ENCODE measurements around the gene CELA3A.
"Not testable (repeated sequence)": the region's sequence is repeated elsewhere in the genome, so short reads cannot be mapped to it uniquely, and the experiment has no call there.

Gene CELA3A, protein sequence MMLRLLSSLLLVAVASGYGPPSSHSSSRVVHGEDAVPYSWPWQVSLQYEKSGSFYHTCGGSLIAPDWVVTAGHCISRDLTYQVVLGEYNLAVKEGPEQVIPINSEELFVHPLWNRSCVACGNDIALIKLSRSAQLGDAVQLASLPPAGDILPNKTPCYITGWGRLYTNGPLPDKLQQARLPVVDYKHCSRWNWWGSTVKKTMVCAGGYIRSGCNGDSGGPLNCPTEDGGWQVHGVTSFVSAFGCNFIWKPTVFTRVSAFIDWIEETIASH

DNA sequence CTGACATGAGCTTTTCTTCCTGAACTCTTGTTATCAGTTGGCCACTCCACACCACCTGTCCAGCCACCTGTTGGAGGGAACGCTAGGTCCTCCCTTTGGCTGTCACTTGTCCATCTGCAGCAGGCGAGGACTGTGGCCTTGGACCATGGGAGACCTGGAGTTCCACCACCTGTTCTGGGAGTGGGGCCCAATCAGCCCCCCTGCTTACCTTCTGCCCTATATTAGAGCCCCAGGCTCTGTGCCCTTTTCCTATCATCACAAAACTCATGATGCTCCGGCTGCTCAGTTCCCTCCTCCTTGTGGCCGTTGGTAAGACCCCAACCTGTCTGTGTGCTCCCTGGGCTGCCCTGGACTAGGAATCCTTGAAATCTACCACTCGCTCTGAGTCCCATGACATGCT, at the start of gene CELA3A:
Gene CELA3A, plus strand, starts transcription at position 249 of the 400 bp plus-strand sequence. Its CDS starts 18 bp downstream, at position 267.
- Histone ChIP-seq H3K27ac (no peak within 1 kb of the TSS), H3K4me3 (no peak within 1 kb of the TSS)

DNA sequence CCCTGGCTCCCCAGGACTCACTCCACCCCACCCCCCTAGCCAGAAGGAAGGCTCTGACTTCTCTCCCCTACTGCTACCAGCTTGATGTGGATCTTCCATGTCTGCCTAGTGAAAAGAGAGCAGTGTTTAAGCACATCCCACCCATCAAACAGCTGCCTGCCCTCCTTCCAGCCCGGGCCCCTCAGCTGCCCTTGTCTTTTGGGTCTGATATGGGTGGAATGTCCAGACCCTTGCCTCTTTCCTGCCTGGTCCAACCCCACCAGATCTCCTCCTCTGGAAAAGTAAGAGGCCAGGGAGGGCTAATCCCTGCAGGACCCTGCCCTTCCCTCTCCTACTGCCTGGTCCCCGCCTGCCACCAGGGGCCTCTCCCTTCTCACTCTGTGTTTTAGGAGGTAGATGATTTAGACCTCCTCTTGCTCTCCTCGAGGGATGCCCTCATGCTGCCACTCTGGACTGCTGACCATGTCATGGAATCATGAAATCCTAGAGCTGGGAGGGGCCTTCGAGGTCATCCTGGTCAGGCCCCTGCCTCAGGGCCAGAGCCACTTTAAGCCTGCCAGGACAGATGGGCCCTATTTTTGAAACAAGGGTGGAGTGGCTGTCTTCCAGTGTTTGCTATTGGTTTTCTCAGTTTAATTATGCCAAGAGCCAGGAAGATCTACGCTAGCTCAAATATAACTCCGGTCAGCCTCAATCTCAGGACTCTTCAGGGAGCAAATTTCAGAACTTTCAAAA, 48.5 kb upstream of the CELA3A start:
- no peak overlapping the region for H3K4me3 ChIP-seq
- H3K27ac ChIP-seq = peak overlapping the region in 1 of 21 experiments; percentile 14

DNA sequence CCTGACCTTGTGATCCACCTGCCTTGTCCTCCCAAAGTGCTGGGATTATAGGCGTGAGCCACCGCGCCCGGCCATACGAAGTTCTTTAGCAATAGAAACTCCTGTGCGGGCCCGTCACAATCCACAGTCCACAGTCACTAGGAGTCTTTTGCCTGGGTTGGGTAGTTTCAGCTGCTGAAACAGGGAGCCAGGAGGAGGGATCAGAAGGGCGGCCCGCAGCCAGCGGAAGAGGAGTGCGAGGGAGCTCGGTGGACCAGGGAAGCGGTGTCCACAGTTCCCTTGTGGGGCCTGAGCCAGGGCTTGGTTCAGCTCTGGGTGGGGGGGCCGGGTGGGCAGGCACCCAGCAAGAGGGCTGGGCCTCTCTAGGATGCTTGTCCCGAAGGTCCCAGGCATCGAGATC, 46.4 kb upstream of the CELA3A start:
- Histone ChIP-seq H3K27ac (peak overlapping the region in 13 of 21 experiments; percentile 34 to 82 (median 70)), H3K4me3 (no peak overlapping the region)

DNA sequence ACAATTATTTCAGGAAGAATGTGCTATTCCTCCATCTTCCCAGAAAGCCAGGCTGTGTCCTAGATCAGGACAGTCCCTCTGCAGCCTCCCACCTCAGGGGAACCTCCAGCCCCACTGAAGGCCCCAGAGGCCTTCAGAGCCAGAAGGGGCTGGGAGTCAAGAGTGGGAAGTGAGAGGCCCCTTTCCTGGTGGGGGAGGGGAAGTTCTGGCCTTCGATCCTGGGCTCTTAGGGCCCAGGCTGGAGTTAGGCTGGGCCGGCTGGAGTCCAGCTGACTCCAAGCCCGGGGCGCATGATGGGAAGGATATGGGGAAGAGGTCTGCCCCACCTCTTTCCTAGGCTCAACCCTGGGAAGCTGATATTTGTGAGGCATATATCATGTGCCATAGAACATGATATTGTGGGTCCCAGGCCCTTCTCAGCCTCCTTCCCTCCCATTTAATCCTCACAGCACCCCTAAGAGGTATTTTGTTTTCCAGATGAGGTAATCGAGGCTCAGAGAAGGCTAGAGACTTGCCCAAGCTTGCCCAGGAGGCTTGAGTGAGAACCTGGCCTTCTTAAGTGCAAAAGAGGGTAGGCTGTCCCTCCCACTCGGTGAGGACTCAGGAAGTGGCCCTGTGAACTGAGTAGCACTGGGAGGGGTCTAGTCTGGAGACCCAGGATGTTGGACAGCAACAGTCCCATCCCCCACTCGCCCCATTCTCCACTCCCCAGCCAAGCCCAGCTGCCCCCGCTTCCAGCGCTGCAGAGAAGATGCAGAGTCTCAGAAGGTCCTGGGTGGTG, 45.8 kb upstream of the CELA3A start:
- no peak overlapping the region for H3K4me3 ChIP-seq
- H3K27ac ChIP-seq = peak overlapping the region in 16 of 21 experiments; percentile 14 to 82 (median 67)

DNA sequence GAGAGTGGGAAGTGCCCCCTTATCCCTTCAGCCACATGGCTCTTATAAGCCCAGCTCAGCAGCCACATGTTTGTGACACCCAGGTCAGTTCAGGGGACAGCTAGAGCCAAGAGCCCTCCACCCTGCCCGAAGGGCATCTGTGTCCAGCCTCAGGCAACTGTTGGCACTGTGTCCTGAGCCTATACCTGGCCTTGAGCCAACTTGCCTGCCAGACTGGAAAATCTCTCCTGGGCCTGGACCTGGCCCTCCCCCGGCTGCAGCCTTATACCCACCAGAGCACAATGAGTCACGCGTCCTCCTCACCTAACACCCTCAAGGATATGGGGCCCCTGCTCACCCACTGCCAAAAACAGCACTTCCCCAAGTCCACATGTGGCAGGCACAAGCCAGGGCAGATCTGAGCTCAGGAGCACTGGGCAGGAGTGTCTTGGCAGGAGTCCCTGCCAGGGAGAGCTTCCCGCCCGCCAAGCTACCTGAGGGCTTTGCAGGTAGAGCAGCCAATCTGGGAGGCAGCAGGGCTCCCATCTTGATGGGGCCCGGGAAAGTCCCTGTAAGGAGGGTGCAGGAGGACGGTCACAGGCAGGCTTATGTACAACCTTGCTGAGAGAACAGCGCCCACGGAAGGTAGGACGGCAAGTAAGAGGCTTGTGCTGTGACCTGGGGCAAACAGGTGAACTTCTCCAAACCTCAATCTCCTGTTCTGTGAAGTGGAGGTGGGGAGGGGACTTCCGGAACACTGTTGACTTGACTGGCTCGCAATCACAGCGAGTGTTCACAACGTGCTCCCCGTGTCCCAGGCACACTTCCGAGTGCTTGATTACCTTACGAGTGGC, 44.5 kb upstream of the CELA3A start:
- Histone ChIP-seq H3K4me3 (no peak overlapping the region), H3K27ac (peak overlapping the region in 17 of 21 experiments; percentile 6 to 82 (median 65))

DNA sequence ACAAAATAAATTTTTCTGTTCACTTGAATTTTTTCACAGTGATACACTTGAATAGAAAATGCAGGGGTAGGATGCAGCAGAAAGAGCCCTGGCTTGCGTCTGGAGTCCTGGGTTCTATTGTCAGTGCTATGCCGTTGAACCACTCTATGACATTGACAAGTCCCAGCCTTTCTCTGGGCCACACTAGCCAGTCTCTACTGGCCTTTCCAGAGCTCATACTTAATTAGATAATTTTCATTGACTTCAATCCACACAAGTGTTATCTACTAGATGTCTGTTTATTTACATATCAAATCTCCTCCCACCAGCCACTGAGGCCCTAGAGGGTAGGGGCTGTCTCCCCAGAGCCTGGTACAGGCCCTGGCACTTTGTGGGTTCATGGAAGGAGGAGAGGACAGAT, 40.1 kb upstream of the CELA3A start:
- H3K27ac ChIP-seq = peak overlapping the region in 2 of 21 experiments; percentile 30 to 32
- no peak overlapping the region for H3K4me3 ChIP-seq

DNA sequence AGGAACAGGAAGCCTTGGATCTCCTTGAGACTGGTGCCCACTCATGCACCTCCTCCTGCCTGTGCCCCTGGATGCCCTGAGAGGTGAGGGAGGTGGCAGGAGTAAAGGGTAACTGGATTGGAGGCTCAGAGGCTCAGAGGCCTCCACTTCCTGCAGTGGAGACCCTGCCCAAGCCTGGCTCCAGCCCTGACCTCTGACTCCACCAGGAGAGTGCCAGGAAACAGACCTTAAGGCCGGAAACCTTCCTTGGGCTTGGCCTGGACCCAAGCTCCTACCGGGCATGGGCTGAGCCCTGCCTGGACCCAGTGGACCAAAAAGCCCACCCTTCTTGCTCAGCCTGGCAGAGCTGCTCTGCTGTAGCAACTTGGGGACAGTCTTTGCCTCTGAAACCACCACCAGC, 39.7 kb upstream of the CELA3A start:
- no peak overlapping the region for H3K4me3 ChIP-seq
- H3K27ac ChIP-seq = peak overlapping the region in 2 of 21 experiments; percentile 30 to 32

DNA sequence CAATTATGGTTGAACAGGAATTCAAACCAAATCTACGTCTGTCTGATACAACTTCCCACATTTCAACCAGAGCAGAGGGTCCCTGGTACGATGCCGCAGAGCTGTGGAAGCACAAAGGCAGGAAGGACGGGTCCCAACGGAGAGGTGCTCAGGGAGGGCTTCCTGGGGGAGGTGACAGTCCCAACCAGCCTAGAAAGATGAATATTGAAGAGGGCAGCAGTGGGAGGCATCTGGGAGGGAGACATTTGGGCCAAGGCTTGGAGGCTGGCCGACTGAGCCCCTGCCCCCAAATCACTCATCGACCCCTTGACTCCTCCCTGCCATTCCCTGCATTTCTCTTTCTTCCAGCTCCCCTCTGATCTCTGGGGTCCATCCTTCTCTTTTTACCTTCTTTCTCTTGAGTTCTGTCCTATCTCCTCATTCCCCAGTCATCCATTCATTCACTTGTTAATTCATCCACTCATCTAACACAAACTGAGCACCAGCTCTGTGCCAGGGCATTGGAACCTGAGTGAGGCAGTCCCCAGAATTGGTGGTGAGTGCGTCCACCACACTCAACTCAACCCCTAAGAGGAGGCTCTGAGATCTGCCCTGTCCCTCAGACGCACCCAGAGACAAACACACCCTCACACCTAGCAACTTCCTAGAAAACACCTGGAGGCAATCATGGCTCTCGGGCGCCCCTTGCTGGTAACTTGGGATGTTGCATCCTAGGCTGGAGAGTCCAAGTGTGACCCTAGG, 37.8 kb upstream of the CELA3A start:
- Histone ChIP-seq H3K27ac (no peak overlapping the region), H3K4me3 (no peak overlapping the region)

DNA sequence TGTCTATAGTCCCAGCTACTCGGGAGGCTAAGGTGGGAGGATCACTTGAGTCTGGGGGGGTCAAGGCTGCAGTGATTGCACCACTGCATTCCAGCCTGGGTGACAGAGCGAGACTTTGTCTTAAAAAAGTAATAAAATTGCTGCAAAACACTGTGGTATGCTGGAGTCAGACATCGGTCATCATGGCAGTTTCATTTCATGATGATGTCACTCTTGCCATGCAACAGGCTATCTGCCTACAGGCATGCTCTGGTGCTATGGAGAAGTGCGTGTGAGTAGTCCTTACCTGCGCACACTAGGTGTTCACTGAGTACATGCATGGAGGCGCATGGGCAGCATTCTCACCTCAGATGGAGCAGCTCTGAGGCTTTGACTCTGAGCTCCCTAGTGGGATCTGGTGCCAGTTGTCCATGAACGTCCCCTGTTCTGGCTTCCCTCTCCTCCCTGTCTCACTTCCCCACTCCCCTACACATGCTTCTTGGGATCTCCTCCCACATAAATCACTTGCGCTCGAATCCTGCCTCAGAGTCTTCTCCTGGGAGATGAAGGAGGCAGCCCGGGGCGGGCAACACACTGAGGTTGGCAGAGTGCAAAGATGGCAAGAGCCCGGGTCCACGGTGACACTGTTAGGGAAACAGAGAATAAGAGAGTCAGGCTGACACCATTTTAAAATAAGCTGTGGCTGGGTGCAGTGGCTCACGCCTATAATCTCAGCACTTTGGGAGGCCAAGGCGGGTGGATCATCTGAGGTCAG, 35.0 kb upstream of the CELA3A start:
- H3K27ac ChIP-seq = no peak overlapping the region
- H3K4me3 ChIP-seq = no peak overlapping the region

DNA sequence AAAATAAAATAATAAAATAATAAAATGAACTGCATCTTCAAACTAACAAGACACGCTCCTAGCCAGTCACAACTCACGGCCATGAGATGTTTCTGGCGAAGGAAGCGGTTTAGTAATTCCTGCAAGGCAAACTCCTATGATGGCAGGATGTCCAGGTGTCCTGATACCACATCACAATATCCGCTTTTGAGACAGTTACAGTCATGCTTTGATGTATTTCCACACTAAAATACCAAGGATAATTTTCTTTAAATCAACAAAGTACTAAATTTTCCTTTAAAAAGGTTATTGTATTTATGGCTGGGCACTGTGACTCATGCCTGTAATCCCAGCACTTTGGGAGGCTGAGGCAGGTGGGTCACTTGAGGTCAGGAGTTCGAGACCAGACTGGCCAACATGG, 34.2 kb upstream of the CELA3A start:
- H3K4me3 ChIP-seq, H3K27ac ChIP-seq: not testable (repeated sequence)

DNA sequence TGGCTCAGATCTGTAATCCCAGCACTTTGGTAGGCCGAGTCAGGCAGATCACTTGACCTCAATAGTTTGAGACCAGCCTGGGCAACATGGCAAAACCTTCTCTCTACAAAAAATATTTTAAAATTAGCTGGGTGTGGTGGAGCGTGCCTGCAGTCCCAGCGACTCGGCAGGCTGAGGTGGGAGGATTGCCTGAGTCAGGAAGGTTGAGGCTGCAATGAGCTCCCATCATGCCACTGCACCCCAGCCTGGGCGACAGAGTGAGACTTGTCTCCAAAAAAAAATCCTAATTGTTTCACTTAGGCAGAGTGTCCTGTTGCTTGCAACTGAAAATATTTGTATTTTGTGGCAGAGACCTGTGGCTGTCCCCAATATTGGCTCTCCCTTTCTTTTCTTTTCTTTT, 32.4 kb upstream of the CELA3A start:
- not testable (repeated sequence) for H3K27ac ChIP-seq, H3K4me3 ChIP-seq

DNA sequence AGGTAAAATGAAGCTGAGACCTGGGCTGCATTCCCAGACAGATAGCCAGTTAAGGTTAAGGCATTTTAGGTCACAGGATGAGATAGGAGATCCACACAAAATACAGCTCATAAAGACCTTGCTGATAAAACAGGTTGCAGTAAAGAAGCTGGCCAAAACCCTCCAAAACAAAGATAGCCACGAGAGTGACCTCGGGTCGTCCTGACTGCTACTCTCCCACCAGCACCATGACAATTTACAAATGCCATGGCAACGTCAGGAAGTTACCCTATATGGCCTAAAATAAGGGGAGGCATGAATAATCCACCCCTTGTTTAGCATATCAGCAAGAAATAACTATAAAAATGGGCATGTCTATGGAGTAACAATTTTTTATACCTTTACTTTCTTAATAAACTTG, 30.9 kb upstream of the CELA3A start:
- H3K4me3 ChIP-seq, H3K27ac ChIP-seq: not testable (repeated sequence)

DNA sequence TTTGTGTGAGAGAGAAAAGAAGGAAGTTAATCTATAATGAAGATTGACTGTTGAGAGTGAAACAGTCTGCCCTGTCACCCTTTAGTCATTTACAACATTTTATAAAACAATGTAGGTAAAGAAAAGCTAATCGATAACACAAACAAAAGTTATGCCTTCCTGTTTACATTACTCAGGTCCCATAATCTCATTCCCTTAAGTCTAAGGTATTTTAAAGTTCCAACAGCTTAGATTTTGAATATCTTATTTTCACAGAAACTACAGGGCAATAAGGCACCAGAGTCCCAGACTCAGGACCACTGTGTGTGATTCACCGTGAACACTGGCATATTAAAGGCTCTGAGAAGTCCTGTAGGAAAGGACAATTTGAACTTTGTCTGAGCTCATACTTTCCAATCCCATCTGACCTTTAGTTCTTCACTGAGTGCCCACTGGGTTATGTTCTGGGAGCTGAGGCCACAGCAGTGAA, 28.4 kb upstream of the CELA3A start:
- H3K27ac ChIP-seq = not testable (repeated sequence)

DNA sequence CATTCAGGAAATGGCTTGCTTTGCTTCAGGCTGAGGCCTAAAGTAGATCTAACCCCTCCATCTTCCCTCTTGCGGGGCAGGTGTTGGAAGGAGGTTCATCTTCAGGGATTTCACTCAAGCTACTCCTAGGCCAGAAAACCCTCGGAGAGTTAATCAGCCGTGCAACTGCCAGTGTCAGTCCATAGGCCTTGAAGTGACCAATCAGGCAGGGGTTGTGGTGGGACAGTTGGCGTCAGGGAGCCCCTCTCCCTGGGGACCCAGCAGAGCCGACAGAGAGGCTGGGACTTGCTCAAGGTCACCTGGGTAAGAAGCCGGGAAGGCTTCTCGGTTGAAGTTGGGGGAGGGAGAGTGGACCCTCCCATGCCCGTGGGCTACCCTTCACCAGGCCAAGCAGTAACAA, 27.5 kb upstream of the CELA3A start:
- H3K4me3 ChIP-seq, H3K27ac ChIP-seq: not testable (repeated sequence)

More for the DNA sequence above, 28.4 kb upstream of the CELA3A start:
- not testable (repeated sequence) for H3K4me3 ChIP-seq

DNA sequence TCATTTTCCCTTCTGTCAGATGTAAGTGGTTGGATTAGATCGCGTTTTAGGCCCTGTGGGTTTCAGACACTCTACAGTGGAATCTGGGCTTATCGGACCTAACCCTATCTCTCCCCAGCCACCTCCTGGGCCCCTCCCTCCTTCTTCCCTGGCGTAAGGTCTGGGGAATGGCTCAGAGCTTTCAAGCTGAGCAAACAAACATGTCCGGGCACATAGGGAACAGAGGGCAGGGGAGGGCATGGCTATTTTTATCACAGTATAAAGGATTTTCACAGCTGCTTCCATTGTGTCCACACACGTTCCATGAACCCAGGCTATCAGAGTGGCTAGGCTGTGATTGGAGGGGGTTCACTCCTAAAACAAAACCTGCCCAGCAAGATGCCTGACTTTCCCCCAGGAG, 26.8 kb upstream of the CELA3A start:
- not testable (repeated sequence) for H3K4me3 ChIP-seq, H3K27ac ChIP-seq

DNA sequence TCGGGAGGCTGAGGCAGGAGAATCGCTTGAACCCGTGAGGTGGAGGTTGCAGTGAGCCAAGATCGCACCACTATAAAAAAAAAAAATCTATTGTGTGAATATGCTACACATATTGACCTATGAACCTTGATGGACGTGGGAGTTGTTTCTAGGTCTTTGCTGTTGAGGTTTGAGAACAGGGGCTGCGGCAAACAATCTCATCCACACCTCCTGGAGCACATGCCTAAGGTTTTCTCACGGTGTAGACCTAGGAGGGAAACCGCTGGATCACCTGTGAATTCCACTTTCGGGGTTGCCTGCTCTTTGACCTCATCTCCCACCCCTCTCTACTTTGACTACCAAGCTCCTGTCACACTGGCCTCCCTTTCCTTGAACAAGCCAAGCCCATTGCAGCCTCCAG, 26.2 kb upstream of the CELA3A start:
- H3K4me3 ChIP-seq, H3K27ac ChIP-seq: not testable (repeated sequence)

DNA sequence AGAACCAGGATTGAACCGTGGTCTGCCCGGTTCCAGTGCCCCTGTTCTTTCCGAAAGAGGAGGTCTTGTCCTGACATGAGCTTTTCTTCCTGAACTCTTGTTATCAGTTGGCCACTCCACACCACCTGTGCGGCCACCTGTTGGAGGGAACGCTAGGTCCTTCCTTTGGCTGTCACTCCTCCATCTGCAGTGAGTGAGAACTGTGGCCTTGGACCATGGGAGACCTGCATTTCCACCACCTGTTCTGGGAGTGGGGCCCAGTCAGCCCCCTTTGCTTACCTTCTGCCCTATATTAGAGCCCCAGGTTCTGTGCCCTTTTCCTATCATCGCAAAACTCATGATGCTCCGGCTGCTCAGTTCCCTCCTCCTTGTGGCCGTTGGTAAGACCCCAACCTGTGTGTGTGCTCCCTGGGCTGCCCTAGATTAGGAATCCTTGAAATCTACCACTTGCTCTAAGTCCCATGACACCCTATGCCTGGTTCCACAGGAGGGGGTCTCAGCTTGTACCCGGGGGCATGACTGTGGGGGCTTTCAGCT, 24.7 kb upstream of the CELA3A start, which contains the start of gene CELA3B:
Gene CELA3B, plus strand, starts transcription at position 320 of the 537 bp plus-strand sequence. Its CDS starts 18 bp downstream, at position 338.
- H3K27ac ChIP-seq = not testable (repeated sequence)

DNA sequence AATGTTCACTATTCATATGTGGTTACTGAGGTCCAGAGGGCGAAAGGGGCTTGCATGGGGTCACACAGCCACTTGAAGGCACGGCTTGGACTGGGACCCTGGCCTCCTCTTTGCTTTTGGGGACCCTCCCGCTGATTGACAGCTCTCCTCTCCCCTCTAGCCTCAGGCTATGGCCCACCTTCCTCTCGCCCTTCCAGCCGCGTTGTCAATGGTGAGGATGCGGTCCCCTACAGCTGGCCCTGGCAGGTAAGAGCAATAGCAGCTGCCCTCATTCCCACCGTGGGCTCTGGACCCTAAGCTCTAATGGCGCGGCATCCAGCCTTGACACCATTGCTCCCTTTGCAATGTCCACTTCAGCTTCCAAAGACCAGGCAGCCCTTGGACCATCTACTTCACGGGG, 23.2 kb upstream of the CELA3A start:
- H3K4me3 ChIP-seq, H3K27ac ChIP-seq: not testable (repeated sequence)

More for the DNA sequence above, 24.7 kb upstream of the CELA3A start, which contains the start of gene CELA3B:
- not testable (repeated sequence) for H3K4me3 ChIP-seq
